WI38 (cell line): Measurements from ENCODE around the gene GSTT2B.
"Not testable (repeated sequence)": the region's sequence is repeated elsewhere in the genome, so short reads cannot be mapped to it uniquely, and the experiment has no call there.

ENCODE experiments used
- H3K4me3 ChIP-seq: 2 replicates; pipeline ENCODE4 v1.5.1; 2011; ENCODE audit warnings: low read depth, mild to moderate bottlenecking, control low read depth, low read length
- CTCF ChIP-seq: IDR thresholded peaks from 2 replicates; pipeline ENCODE4 v1.5.1; 2012; ENCODE audit warnings: low read depth, mild to moderate bottlenecking, control low read depth, low read length

Gene GSTT2B, protein sequence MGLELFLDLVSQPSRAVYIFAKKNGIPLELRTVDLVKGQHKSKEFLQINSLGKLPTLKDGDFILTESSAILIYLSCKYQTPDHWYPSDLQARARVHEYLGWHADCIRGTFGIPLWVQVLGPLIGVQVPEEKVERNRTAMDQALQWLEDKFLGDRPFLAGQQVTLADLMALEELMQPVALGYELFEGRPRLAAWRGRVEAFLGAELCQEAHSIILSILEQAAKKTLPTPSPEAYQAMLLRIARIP

GRCh38 chr22:23961084-23961771 is at the start of gene GSTT2B:
Gene GSTT2B (minus strand): TSS chr22:23961195. CDS start chr22:23961131, 64 bp downstream.
- H3K4me3 ChIP-seq = not testable (repeated sequence)

GRCh38 chr22:24010018-24010391 is 49.0 kb upstream of the GSTT2B start:
- no peak overlapping the region for H3K4me3 ChIP-seq
- no peak for TF ChIP-seq CTCF

DNA sequence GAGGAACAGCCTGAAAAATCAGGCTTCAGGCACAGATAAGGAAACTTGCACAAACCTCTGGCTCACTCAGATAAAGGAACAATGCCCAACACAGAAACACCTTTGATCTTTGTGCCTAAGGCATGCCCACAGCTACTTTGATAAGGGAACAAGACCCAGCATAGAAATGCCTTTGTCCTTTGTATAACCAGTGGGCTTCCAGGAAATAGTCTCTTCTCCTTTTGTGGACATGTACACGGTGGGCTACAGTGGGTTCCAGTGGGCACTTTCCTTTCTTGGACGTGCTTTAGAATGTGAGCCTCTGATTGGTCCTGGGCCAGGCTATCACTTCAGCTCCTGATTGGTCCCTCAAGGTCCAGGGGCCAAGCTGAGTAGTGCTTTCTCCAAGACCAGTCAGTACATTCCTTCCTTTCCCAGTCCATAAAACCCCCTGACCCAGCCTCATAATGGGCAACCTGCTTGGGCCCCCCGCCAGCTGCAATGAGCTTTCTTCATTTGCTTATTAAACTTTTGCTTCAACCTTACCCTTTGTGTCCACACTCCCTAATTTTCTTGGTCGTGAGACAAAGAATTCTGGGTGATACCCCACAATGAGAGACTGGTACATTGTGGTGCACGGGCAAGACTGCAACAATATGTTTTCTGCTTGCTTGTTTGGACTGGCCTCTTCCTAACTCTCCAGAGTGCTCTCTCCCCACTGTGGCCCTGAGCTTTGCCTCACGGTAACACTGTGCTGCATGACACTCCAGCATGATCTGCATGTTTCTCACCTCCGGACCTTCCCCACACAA is 48.4 kb upstream of the GSTT2B start:
- no peak for TF ChIP-seq CTCF
- H3K4me3 ChIP-seq = no peak overlapping the region

DNA sequence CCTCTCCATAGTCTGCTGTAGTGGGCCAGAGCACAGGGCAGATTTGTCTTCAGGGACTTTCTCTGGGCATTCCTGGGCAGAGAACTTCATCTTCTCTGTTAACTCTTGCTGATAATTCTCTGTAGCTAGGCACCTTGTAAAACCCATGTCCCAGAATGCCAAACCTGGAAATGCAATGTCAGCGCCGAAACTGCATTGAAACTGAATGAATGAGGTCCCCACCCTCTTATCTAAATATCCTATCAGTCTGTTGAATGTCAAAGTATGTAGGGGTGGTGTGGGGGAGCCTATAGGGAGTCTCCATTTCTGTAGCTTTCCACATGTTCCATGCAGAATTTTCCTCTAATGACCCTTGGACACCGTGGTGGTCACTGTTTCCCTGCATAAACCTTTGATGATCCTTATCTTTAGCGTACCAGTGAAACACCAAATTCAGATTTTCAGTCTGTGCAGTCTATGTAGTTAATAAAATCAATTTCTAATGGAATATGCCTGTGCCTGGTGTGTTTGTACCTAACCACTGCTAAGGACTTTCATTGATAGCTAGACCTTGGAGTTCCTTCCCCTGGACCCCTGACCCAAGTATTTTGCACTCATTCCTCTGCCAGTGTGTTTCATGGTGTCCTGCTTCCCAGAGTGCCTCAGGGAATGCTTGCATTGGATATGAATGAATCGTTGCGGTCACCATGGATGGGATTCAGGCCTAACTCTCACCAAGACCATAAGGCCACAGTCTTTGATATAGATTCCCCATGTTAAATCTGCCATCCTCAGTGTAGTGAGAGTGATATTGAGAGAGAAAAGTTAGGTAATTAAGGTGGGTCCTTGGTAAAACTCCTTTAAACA is 47.6 kb upstream of the GSTT2B start:
- H3K4me3 ChIP-seq = no peak overlapping the region
- TF ChIP-seq CTCF = no peak

GRCh38 chr22:24008022-24008283 is 47.0 kb upstream of the GSTT2B start:
- H3K4me3 ChIP-seq = no peak overlapping the region
- TF ChIP-seq CTCF = no peak

GRCh38 chr22:24007253-24008021 is 46.4 kb upstream of the GSTT2B start:
- no peak overlapping the region for H3K4me3 ChIP-seq
- TF ChIP-seq CTCF = no peak

- no peak for TF ChIP-seq CTCF
These were observed 45.9 kb upstream of the GSTT2B start for GRCh38 chr22:24006914-24007214.

More at GRCh38 chr22:24006914-24007214, 45.9 kb upstream of the GSTT2B start:
- H3K4me3 ChIP-seq = no peak overlapping the region
